ENCODE measurements around the gene TUBB6. TPM values are rescaled to one million over a fixed set of nuclear protein-coding genes. Genes with fewer than 3 reads are reported as not detected.

TUBB6 gene
- total RNA-seq (2013; cell fraction: nucleolus; rRNA removed): 43.5 and 49.0 TPM in 2 replicates
- total RNA-seq (2014; rRNA removed) (189 and 197 TPM in 2 replicates), total RNA-seq (2014; rRNA removed; fragmentation: Illumina TruSeq; extraction: Trizol) (59.3 and 67.4 TPM in 2 replicates), total RNA-seq (2021) (94.0 and 97.7 TPM in 2 replicates), polyA plus RNA-seq (2011; rRNA removed) (14.7 and 27.4 TPM in 2 replicates), polyA plus RNA-seq (2014; fragmentation: Illumina TruSeq; extraction: Trizol) (34.0 and 55.0 TPM in 2 replicates), polyA plus RNA-seq (2014; fragmentation: Nextera tagmentation; extraction: Ambion mirVana) (10 to 100 TPM; 47.0 to 66.8 TPM), polyA plus RNA-seq (2014; rRNA removed) (213 and 262 TPM in 2 replicates), polyA plus RNA-seq (2016; fragmentation: Nextera tagmentation; extraction: Ambion mirVana) (100 to 1,000 TPM; 149 to 160 TPM), polyA minus RNA-seq (2011; rRNA and poly(A)+ RNA removed) (28.0 and 43.6 TPM in 2 replicates), Bru-seq, nascent RNA (percentile 75 among the genes with signal in this experiment), BruChase-seq, experiment 1, labeled RNA remaining after a 6-hour chase (percentile 65 among the genes with signal in this experiment), BruChase-seq, experiment 2, labeled RNA remaining after a 2-hour chase (percentile 68 among the genes with signal in this experiment)
- 29.8 TPM for polyA plus RNA-seq (2011; ENCODE audit: low read depth)
- 40.8 and 63.2 TPM in 2 replicates for polyA plus RNA-seq (2011; cell fraction: cytosol; rRNA removed)
- polyA plus RNA-seq (2011; cell fraction: nucleus; rRNA removed): 31.2 and 60.2 TPM in 2 replicates
- 52.7 and 61.0 TPM in 2 replicates for polyA plus RNA-seq (2012)
- polyA minus RNA-seq (2011; cell fraction: cytosol; rRNA and poly(A)+ RNA removed): 12.6 and 22.6 TPM in 2 replicates
- 5.3 and 15.6 TPM in 2 replicates for polyA minus RNA-seq (2011; cell fraction: nucleus; rRNA and poly(A)+ RNA removed)
- long read RNA-seq, experiment 1, transcript TUBB6-201 (4 exons, 2,064 nt): major isoform, 51 of 73 reads
- long read RNA-seq, experiment 1, transcript TUBB6-207 (3 exons, 1,075 nt): minor isoform, 7 of 73 reads
- long read RNA-seq, experiment 1, partial matches to known transcripts: 1 of 73 reads
- long read RNA-seq, experiment 1, other reads (novel, unspliced or antisense): 13 of 73 reads
- long read RNA-seq, experiment 2, transcript TUBB6-213 (4 exons, 1,017 nt): minor isoform, 5 of 100 reads
- long read RNA-seq, experiment 2, transcript TUBB6-201 (4 exons, 2,064 nt): major isoform, 80 of 100 reads
- long read RNA-seq, experiment 2, partial matches to known transcripts: 1 of 100 reads
- long read RNA-seq, experiment 2, other reads (novel, unspliced or antisense): 10 of 100 reads

DNA sequence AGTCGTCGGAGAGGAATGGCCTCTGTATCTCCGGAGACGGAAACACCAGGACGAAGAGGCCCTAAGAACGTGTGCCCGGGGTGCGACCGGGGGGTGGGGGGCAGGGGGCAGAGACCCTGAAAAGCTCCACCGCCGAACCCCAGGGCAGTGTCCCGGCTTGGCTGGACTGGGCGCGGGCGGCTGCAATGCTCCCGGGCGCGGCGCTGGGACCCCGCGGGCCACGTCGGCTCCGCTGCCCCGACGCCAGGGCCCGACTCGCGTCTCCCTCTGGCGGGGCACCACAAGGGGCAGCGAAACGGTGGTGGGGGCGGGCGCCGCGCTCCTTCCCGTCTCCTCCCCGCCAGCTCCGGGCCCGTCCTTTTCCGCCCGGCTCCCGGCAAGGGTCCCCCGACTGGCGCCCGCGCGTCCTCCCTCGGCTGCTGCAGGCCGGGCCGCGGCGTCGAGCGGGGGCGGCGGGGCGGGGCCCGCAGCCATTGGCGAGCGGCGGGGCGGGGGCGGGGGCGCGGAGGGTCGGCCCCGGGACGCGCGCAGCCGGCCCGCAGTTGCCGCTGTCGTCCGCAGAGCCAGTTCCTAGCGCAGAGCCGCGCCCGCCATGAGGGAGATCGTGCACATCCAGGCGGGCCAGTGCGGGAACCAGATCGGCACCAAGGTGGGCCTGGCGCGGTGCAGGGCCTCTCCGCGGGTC lies at the start of gene TUBB6:
Gene TUBB6 (plus strand): TSS at position 541 of the 685 bp plus-strand sequence. CDS start 52 bp downstream, at position 593.
- SMC1A ChIA-PET (ENCODE audit: uncharacterized antibody, unreplicated experiment): interaction anchor here (1.0 kb wide), 1 partner anchor 10 kb away, joined by 3 read pairs; no protein-coding TSS in a partner anchor
- Histone ChIP-seq H3K4me3 (peak within 1 kb of the TSS; percentile 70), H3K4me2 (ENCODE audit: control insufficient read depth, insufficient read depth) (peak within 1 kb of the TSS; percentile 65), H2AFZ (ENCODE audit: control insufficient read depth, low read depth, low read length) (peak within 1 kb of the TSS; percentile 68), H3K4me1 (ENCODE audit: control insufficient read depth, insufficient read depth, low read length) (no peaks in the 10 kb centered on the region), H3K36me3 (ENCODE audit: control insufficient read depth in 2 of 2, insufficient read depth in 2 of 2, low read length in 1 of 2) (no peaks in the 10 kb centered on the region), H3K79me2 (ENCODE audit: control insufficient read depth, insufficient read depth, low read length) (peaks cover 15% of the 10 kb centered on the region), H3K9me3 (replicated peaks; ENCODE audit: control insufficient read depth, insufficient read depth, low read length) (peaks cover 9% of the 10 kb centered on the region; the same call in 2 of the 3 replicates), H4K20me1 (ENCODE audit: control insufficient read depth, insufficient read depth) (no peaks in the 10 kb centered on the region), H3K27ac (ENCODE audit: control insufficient read depth, insufficient read depth) (peak within 1 kb of the TSS; percentile 64), H3K27me3 (replicated peaks in 1 of 2; ENCODE audit: control insufficient read depth in 2 of 2, insufficient read depth in 2 of 2, low read length in 1 of 2) (0 out of 4 replicates have a peak, but pooled peaks cover 0 to 1% of the 10 kb centered on the region in 2 experiments), H3K9ac (ENCODE audit: control insufficient read depth, insufficient read depth, low read length) (peak within 1 kb of the TSS; percentile 62)
- RAD21 ChIA-PET (ENCODE audit: unreplicated experiment): interaction anchor here (0.9 to 1.6 kb wide), 3 partner anchors 13 to 69 kb away, joined by 3 to 8 read pairs (median 7); partner anchors contain the start of gene AFG3L2
- intact Hi-C loops (cut with micrococcal nuclease; ENCODE audit: unreplicated experiment): no loop called here
- WGBS (ENCODE audit: insufficient coverage, insufficient replicate concordance, low lambda C conversion rate, missing lambda C conversion rate): 0% methylated on average over 14 of the region's 88 CpGs
- POLR2A ChIA-PET: no interaction called here
- DNase-seq (ENCODE audit: low read depth, low spot score) (no peak), FAIRE-seq (no peak), ATAC-seq (peak; percentile 67)
- CTCF ChIA-PET: no interaction called here
- in situ Hi-C loops (cut with MboI): no loop called here
- BruUV-seq (replicated peaks): no TSS peak
- TF ChIP-seq CHD1 (IDR thresholded peaks at IDR 0.05; ENCODE audit: low read depth, low read length) (no peak), CREB1 (IDR thresholded peaks at IDR 0.05; ENCODE audit: low read depth) (no peak; the same call in 1 of the 2 replicates), MYB (IDR thresholded peaks at IDR 0.05; ENCODE audit: borderline replicate concordance, low read depth, low read length) (no peak), CBX5 (IDR thresholded peaks at IDR 0.05; ENCODE audit: low read depth) (no peak), KDM1A (IDR thresholded peaks at IDR 0.05; ENCODE audit: borderline replicate concordance) (no peak), SREBF1 (IDR thresholded peaks at IDR 0.05; ENCODE audit: low read length) (no peak), BCL11A (IDR thresholded peaks at IDR 0.05; ENCODE audit: low read depth, low read length) (no peak), TCF3 (IDR thresholded peaks at IDR 0.05; ENCODE audit: borderline replicate concordance, insufficient read depth, low read depth, low read length) (no peak), JUNB (IDR thresholded peaks at IDR 0.05) (no peak)
- TF ChIP-seq, protein P1, sequence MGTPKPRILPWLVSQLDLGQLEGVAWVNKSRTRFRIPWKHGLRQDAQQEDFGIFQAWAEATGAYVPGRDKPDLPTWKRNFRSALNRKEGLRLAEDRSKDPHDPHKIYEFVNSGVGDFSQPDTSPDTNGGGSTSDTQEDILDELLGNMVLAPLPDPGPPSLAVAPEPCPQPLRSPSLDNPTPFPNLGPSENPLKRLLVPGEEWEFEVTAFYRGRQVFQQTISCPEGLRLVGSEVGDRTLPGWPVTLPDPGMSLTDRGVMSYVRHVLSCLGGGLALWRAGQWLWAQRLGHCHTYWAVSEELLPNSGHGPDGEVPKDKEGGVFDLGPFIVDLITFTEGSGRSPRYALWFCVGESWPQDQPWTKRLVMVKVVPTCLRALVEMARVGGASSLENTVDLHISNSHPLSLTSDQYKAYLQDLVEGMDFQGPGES (IDR thresholded peaks at IDR 0.05): no peak
- TF ChIP-seq, protein P2, sequence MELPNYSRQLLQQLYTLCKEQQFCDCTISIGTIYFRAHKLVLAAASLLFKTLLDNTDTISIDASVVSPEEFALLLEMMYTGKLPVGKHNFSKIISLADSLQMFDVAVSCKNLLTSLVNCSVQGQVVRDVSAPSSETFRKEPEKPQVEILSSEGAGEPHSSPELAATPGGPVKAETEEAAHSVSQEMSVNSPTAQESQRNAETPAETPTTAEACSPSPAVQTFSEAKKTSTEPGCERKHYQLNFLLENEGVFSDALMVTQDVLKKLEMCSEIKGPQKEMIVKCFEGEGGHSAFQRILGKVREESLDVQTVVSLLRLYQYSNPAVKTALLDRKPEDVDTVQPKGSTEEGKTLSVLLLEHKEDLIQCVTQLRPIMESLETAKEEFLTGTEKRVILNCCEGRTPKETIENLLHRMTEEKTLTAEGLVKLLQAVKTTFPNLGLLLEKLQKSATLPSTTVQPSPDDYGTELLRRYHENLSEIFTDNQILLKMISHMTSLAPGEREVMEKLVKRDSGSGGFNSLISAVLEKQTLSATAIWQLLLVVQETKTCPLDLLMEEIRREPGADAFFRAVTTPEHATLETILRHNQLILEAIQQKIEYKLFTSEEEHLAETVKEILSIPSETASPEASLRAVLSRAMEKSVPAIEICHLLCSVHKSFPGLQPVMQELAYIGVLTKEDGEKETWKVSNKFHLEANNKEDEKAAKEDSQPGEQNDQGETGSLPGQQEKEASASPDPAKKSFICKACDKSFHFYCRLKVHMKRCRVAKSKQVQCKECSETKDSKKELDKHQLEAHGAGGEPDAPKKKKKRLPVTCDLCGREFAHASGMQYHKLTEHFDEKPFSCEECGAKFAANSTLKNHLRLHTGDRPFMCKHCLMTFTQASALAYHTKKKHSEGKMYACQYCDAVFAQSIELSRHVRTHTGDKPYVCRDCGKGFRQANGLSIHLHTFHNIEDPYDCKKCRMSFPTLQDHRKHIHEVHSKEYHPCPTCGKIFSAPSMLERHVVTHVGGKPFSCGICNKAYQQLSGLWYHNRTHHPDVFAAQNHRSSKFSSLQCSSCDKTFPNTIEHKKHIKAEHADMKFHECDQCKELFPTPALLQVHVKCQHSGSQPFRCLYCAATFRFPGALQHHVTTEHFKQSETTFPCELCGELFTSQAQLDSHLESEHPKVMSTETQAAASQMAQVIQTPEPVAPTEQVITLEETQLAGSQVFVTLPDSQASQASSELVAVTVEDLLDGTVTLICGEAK (IDR thresholded peaks at IDR 0.05; ENCODE audit: borderline replicate concordance): no peak
- TF ChIP-seq, protein P3, sequence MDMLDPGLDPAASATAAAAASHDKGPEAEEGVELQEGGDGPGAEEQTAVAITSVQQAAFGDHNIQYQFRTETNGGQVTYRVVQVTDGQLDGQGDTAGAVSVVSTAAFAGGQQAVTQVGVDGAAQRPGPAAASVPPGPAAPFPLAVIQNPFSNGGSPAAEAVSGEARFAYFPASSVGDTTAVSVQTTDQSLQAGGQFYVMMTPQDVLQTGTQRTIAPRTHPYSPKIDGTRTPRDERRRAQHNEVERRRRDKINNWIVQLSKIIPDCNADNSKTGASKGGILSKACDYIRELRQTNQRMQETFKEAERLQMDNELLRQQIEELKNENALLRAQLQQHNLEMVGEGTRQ (IDR thresholded peaks at IDR 0.05; ENCODE audit: borderline replicate concordance, low read depth, low read length): no peak
